ENCODE results near the gene STIM2. TPM values are rescaled to one million over a fixed set of nuclear protein-coding genes. Genes with fewer than 3 reads are reported as not detected.

The STIM2 gene
- polyA plus RNA-seq, 3 donors, result 8.6 to 16.5 (median 8.8) TPM

DNA sequence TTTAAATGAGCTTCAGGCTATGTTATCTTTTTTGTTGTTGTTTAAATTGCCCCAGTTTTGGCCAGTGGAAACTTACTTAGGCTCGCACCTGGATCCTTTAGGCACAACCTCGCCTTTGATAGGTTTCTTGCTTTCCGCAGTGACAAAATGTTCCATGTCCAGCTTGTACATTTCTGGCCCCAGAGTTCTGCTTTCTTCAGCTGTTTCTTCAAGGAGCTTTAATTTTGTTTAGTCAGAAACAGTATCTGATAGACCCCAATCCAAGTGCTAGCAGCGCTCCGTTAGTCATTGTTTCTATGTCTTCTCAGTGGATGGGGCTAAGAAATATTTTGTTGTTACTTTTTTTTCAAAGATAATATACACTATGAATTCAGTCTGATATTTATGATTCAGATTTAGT, 82.8 kb downstream of the STIM2 start:
- Mint-ChIP-seq H3K27ac (no peak overlapping the region), H3K27me3 (ENCODE audit: low read depth in 3 of 3) (no peaks in the 10 kb centered on the region), H3K4me3 (no peak overlapping the region), H3K4me1 (peaks cover 8% of the 10 kb centered on the region), H3K9me3 (peaks cover 2 to 9% (median 5%) of the 10 kb centered on the region in 7 donors), H3K36me3 (peaks cover 5 to 15% of the 10 kb centered on the region in 2 donors)
- Histone ChIP-seq H3K27ac (ENCODE audit: low read depth in 1 of 2, low read length in 2 of 2) (no peak overlapping the region), H3K4me1 (ENCODE audit: control insufficient read depth in 1 of 2, insufficient read depth in 2 of 2, low read length in 2 of 2) (no peaks in the 10 kb centered on the region), H2AFZ (ENCODE audit: insufficient read depth, low read depth, low read length, poor library complexity, severe bottlenecking) (no peak overlapping the region), H3K9ac (ENCODE audit: insufficient read depth, low read length, poor library complexity, severe bottlenecking) (no peak overlapping the region), H3K4me3 (replicated peaks in 1 of 3; ENCODE audit: low read depth in 2 of 3, low read length in 3 of 3) (no peak overlapping the region), H3K36me3 (replicated peaks in 1 of 2; ENCODE audit: control insufficient read depth in 1 of 2, insufficient read depth in 2 of 2, low read length in 2 of 2) (peaks cover 0 to 4% of the 10 kb centered on the region in 2 donors), H3K4me2 (replicated peaks; ENCODE audit: extremely low read depth, low read length, poor library complexity, severe bottlenecking) (no peak overlapping the region), H3K27me3 (ENCODE audit: control insufficient read depth in 2 of 2, insufficient read depth in 2 of 2, low read length in 2 of 2) (no peaks in the 10 kb centered on the region), H3K79me2 (ENCODE audit: insufficient read depth, low read length) (peaks cover 15% of the 10 kb centered on the region), H3K9me3 (replicated peaks in 1 of 2; ENCODE audit: control insufficient read depth in 1 of 2, insufficient read depth in 1 of 2, low read length in 2 of 2) (peaks cover 0 to 3% of the 10 kb centered on the region in 2 donors), H4K20me1 (ENCODE audit: insufficient read depth, low read length) (peaks cover 13% of the 10 kb centered on the region)
- DNase-seq, result no peak
- TF ChIP-seq, protein P1, sequence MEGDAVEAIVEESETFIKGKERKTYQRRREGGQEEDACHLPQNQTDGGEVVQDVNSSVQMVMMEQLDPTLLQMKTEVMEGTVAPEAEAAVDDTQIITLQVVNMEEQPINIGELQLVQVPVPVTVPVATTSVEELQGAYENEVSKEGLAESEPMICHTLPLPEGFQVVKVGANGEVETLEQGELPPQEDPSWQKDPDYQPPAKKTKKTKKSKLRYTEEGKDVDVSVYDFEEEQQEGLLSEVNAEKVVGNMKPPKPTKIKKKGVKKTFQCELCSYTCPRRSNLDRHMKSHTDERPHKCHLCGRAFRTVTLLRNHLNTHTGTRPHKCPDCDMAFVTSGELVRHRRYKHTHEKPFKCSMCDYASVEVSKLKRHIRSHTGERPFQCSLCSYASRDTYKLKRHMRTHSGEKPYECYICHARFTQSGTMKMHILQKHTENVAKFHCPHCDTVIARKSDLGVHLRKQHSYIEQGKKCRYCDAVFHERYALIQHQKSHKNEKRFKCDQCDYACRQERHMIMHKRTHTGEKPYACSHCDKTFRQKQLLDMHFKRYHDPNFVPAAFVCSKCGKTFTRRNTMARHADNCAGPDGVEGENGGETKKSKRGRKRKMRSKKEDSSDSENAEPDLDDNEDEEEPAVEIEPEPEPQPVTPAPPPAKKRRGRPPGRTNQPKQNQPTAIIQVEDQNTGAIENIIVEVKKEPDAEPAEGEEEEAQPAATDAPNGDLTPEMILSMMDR (IDR thresholded peaks at IDR 0.05), result no peak
- intact Hi-C loops (cut with micrococcal nuclease), result no loop called here
- 78% methylated on average over 3 of the region's 5 CpGs for WGBS (ENCODE audit: insufficient coverage)

DNA sequence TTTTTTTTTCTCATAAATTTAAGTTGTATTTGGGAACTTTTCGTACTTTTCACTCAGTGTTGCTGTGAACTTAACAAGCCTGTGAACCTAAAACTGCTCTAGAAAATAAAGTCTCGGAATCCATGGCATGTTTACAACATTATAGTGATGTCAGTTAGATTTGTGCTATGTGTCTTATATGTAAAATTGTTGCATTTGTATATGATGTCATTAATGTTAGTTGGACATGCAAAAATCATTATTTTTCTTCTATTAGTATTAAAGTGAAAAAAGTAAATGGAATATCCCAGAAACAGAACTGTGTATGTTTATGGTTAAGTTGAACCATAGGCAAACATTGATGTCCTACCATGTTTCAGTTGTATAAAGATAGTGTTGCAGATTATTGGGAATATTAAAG, 85.2 kb downstream of the STIM2 start:
- TF ChIP-seq, protein P1 (IDR thresholded peaks at IDR 0.05), result no peak
- H3K4me2 ChIP-seq (replicated peaks; ENCODE audit: extremely low read depth, low read length, poor library complexity, severe bottlenecking), result no peak overlapping the region

More for the DNA sequence above, 85.2 kb downstream of the STIM2 start:
- no peak for DNase-seq
- H3K36me3 Mint-ChIP-seq, result peaks cover 5 to 15% of the 10 kb centered on the region in 2 donors
- Histone ChIP-seq H3K27me3 (ENCODE audit: control insufficient read depth in 2 of 2, insufficient read depth in 2 of 2, low read length in 2 of 2) (no peaks in the 10 kb centered on the region), H3K79me2 (ENCODE audit: insufficient read depth, low read length) (peaks cover 12% of the 10 kb centered on the region), H3K4me1 (ENCODE audit: control insufficient read depth in 1 of 2, insufficient read depth in 2 of 2, low read length in 2 of 2) (no peaks in the 10 kb centered on the region), H3K27ac (ENCODE audit: low read depth in 1 of 2, low read length in 2 of 2) (no peak overlapping the region), H3K36me3 (replicated peaks in 1 of 2; ENCODE audit: control insufficient read depth in 1 of 2, insufficient read depth in 2 of 2, low read length in 2 of 2) (peaks cover 0 to 9% of the 10 kb centered on the region in 2 donors), H3K4me3 (replicated peaks in 1 of 3; ENCODE audit: low read depth in 2 of 3, low read length in 3 of 3) (no peak overlapping the region), H3K9me3 (replicated peaks in 1 of 2; ENCODE audit: control insufficient read depth in 1 of 2, insufficient read depth in 1 of 2, low read length in 2 of 2) (peaks cover 3 to 4% of the 10 kb centered on the region in 2 donors), H2AFZ (ENCODE audit: insufficient read depth, low read depth, low read length, poor library complexity, severe bottlenecking) (no peak overlapping the region), H3K9ac (ENCODE audit: insufficient read depth, low read length, poor library complexity, severe bottlenecking) (no peak overlapping the region), H4K20me1 (ENCODE audit: insufficient read depth, low read length) (peaks cover 6% of the 10 kb centered on the region)
- H3K4me3 Mint-ChIP-seq, result no peak overlapping the region
- H3K27me3 Mint-ChIP-seq (ENCODE audit: low read depth in 3 of 3), result no peaks in the 10 kb centered on the region
- H3K4me1 Mint-ChIP-seq, result peaks cover 2% of the 10 kb centered on the region
- WGBS (ENCODE audit: insufficient coverage), result no CpG with 5 or more reads among the region's 2 CpGs
- H3K27ac Mint-ChIP-seq, result no peak overlapping the region
- peaks cover 6 to 15% (median 12%) of the 10 kb centered on the region in 7 donors for H3K9me3 Mint-ChIP-seq
- intact Hi-C loops (cut with micrococcal nuclease), result no loop called here
